SK-N-SH (cell line): ENCODE results near the gene SHC3.

Experiments
- CTCF ChIP-seq: fragments of 200-600 bp; sonication (generic); IDR thresholded peaks from 2 replicates; pipeline ENCODE4 v1.6.1; 2017; ENCODE audit warnings: antibody characterized with exemption, mild to moderate bottlenecking, moderate library complexity
- EP300 ChIP-seq, 2 experiments: IDR thresholded peaks; 2 replicates each; pipeline versions ENCODE4 v1.4.0 to v1.6.1; 2012; ENCODE audit warnings: borderline replicate concordance in 1 of 2, low read depth in 1 of 2, low read length in 1 of 2
- GABPA ChIP-seq: IDR thresholded peaks from 2 replicates; pipeline ENCODE4 v1.4.0; 2012; ENCODE audit warnings: low read depth, mild to moderate bottlenecking
- MAX ChIP-seq: IDR thresholded peaks from 2 replicates; pipeline ENCODE4 v1.4.0; 2012; ENCODE audit warnings: low read depth
- MXI1 ChIP-seq: IDR thresholded peaks from 2 replicates; pipeline ENCODE4 v1.6.1; 2012; ENCODE audit warnings: mild to moderate bottlenecking, low read depth, low read length, improper control_type of control experiment
- POLR2AphosphoS5 ChIP-seq: IDR thresholded peaks from 2 replicates; pipeline ENCODE4 v1.6.1; 2012; ENCODE audit warnings: low read depth, low read length
- YY1 ChIP-seq: IDR thresholded peaks from 2 replicates; pipeline ENCODE4 v1.4.0; 2012; ENCODE audit warnings: low read depth, mild to moderate bottlenecking

- TF ChIP-seq CTCF (no peak), EP300 (IDR thresholded peaks at IDR 0.05; ENCODE audit: borderline replicate concordance in 1 of 2, low read depth in 1 of 2, low read length in 1 of 2) (no peak), YY1 (no peak), GABPA (no peak), POLR2AphosphoS5 (no peak), MAX (no peak), MXI1 (no peak)
Measured at GRCh38 chr9:88973281-88974045, 205.2 kb downstream of the SHC3 start.
